GM18519 (cell line): ENCODE data around the gene SLC28A1.

Source experiments
- ATAC-seq: cut with Tn5 transposase; IDR thresholded peaks from one replicate; pipeline ENCODE4 v1.9.1; 2021; ENCODE audit warnings: mild to moderate bottlenecking, moderate library complexity; ENCODE audit not compliant: unreplicated experiment, low FRiP score

The SLC28A1 gene

DNA sequence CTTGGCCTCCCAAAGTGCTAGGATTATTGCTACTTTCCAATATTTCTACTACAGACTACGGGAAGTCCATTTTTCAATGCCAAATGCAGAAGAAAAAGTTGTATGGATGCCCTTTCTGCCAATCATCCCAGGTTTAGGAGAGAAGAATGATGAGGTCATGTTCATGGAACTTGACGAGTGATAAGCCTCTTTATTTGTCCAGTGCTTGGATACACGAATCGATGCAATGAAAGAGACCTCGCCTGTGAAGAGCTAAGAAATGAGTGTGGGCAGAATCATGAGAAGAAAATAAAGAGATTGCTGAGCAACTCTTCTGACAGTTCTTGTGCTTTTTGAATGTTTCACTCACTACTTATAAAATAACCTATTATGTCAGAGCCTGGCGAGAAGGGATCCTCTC lies 996 bp upstream of the SLC28A1 start:
- no peak for ATAC-seq

DNA sequence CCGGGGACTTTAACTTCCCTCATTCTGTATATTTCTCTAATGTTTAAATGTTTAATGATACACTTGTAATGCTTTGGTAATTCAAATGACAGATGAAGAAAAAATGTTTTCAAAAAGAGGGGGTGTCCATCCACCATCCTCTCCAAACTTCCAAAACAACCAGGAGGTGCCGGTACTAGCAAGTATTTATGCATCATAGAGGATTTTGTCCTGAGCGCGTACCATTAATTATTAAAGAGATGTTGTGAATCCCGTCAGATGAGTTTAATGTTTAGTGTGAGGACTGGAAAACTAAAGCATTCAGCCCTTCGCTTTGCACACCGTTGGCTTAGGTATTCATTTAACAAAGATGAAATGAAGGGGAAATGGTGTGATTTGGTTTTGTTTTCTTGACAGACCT lies 1.3 kb downstream of the SLC28A1 start:
- ATAC-seq = no peak

GRCh38 chr15:84886211-84886983 lies 1.9 kb downstream of the SLC28A1 start:
- ATAC-seq = no peak

DNA sequence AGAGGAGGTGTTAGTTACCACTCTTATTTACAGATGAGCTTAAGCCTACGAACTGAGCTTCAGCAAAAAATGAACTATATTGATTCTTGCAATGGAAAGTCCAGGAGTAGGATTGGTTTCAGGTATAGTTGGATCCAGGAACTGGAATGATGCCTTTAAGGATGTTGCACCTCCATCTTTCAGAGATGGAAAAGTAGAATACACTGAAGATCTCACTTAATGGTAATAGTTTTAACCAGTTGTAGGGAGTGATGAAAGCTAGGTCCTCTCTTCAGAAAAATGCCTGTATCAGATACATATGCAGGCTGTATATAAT lies 2.5 kb downstream of the SLC28A1 start:
- no peak for ATAC-seq

GRCh38 chr15:84887938-84888337 lies 3.5 kb downstream of the SLC28A1 start:
- no peak for ATAC-seq

DNA sequence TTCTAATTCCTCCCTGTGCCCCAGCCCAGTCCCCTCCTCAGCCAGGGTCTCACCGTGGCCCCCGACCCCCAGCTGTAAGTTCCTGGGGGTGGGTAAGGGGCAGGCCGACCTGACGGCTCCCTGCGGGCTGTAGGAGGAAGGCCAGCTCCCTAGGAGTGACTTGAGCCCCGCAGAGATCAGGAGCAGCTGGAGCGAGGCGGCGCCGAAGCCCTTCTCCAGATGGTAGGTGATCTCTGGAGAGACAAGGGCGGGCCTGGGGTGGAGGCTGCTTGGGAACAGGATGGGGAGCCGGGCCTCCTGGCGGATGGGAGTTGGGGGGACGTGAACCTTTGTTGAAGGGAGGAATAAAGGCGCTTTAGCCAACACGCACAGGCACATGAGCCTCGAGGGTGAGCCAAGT lies 4.2 kb downstream of the SLC28A1 start:
- ATAC-seq = no peak

GRCh38 chr15:84889313-84889990 lies 5.0 kb downstream of the SLC28A1 start:
- ATAC-seq = no peak

GRCh38 chr15:84889991-84890669 lies 5.7 kb downstream of the SLC28A1 start:
- no peak for ATAC-seq

DNA sequence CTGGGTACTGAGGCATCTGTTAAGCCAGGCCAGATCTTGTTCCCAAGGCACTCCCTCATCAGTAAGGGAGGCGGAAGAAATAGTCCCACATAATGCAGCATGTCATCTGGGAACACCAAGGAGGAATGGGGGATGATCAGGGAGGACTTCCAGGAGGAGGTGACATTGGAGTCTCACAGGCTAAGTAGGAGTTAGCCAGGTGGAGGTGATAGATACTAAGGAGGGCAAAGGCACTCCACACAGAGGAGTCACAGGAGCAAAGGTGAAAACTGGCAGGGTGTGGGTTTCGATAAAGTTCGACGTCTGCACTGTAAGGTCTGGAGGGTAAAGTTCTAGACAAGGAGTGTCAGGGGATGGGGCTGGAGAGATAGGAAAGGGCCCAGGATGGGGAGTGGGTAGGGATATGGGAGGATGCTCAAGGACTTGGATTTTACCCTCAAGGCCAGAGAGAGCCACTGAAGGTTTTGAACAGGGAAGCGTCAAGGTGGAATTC lies 6.3 kb downstream of the SLC28A1 start:
- no peak for ATAC-seq

- ATAC-seq = no peak
Observed at GRCh38 chr15:84891339-84891738, 6.9 kb downstream of the SLC28A1 start.

GRCh38 chr15:84892786-84893307 lies 8.4 kb downstream of the SLC28A1 start:
- ATAC-seq = no peak

GRCh38 chr15:84893607-84894006 lies 9.1 kb downstream of the SLC28A1 start:
- ATAC-seq = no peak

GRCh38 chr15:84894736-84895425 lies 10.4 kb downstream of the SLC28A1 start:
- no peak for ATAC-seq

GRCh38 chr15:84898761-84899160 lies 14.3 kb downstream of the SLC28A1 start:
- no peak for ATAC-seq

GRCh38 chr15:84899750-84900149 lies 15.3 kb downstream of the SLC28A1 start:
- ATAC-seq = no peak

DNA sequence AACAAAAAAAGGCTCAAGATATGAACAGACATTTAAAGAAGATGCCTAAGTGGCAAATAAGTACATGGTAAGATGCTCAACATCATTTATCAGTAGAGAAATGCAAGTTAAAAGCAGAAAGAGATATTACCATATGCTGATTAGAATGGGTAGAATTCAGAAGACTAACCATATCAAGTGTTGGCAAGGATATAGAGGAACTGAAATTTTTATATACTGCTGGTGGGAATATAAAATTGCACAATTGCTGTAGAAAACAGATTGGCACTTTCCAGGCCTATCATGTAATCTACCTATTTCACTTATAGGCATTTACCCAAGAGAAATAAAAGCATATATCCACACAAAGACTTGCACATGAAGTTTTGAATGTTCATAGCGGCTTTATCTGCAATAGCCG lies 17.1 kb downstream of the SLC28A1 start:
- ATAC-seq = no peak

- ATAC-seq = no peak
Observed at GRCh38 chr15:84903751-84904150, 19.3 kb downstream of the SLC28A1 start.

GRCh38 chr15:84904419-84904818 lies 20.0 kb downstream of the SLC28A1 start:
- ATAC-seq = no peak

- no peak for ATAC-seq
Observed at GRCh38 chr15:84905016-84905916, 20.8 kb downstream of the SLC28A1 start.

DNA sequence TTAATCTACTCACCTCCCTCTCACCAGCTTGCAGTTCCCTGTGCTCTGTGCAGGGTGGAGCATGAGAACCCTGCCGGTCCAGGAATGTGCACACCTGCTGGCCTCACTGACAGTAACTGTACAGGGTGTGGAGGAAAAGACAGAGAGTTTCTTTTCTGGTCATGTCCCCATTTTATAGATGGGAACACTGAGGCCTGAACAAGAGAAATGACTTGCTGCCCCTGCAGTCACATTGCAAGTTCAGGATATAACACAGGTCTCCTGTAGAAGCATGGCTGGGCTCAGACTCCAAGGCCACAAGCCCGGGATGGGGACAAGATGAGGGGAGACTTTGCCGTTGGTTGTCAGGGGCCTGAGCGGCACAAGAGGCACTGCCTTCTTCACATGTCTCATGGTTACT lies 23.3 kb downstream of the SLC28A1 start:
- ATAC-seq = no peak
